Measurements from ENCODE around the gene MED27.

- no peak for TF ChIP-seq CTCF (IDR thresholded peaks at IDR 0.05; ENCODE audit: low read depth, low read length)
- no peak for TF ChIP-seq POLR2A (IDR thresholded peaks at IDR 0.05; ENCODE audit: extremely low read depth, insufficient read length)
- no peak for TF ChIP-seq MAX (IDR thresholded peaks at IDR 0.05; ENCODE audit: low read depth, low read length)
These were observed 53.9 kb downstream of the MED27 start for GRCh38 chr9:132025766-132026165.
